Peyer's patch (tissue), 4 donors: ENCODE measurements around the gene CDKAL1.

Experiments used
- POLR2A ChIP-seq, 2 donors: fragments of 450-650 bp; IDR thresholded peaks; one replicate each; pipeline ENCODE4 v1.5.1; 2017; ENCODE audit warnings: antibody characterized with exemption in 2 of 2, mild to moderate bottlenecking in 2 of 2, moderate library complexity in 2 of 2
- TF ChIP-seq, protein P1 (sequence below), 6 experiments: fragments of 450-650 bp in 4 of 6; fragments of 200-600 bp in 2 of 6; sonication (generic) in 1 of 6; IDR thresholded peaks; one replicate each; pipeline ENCODE4 v1.5.1; 2017 to 2019; ENCODE audit warnings: antibody characterized with exemption in 6 of 6, mild to moderate bottlenecking in 3 of 6, moderate library complexity in 1 of 6

DNA sequence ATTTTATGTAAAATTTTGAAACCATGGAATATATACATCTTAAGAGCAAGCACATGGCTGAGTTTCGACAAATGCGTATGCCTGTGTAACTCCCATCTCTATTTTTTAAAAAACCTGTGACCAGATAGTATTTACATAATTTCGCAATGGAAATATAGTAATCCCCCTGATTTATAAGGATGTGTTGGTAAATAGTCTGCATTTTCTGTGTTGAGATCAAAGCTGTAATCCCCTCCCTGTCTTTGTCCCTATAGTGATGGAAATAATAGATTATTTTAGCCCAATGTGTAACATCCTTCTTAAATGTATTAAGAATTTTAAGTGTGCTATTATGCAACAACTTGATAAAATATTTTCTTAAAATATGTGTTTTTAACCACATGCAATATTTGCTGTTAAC, 267.3 kb downstream of the CDKAL1 start:
- TF ChIP-seq, protein P1, sequence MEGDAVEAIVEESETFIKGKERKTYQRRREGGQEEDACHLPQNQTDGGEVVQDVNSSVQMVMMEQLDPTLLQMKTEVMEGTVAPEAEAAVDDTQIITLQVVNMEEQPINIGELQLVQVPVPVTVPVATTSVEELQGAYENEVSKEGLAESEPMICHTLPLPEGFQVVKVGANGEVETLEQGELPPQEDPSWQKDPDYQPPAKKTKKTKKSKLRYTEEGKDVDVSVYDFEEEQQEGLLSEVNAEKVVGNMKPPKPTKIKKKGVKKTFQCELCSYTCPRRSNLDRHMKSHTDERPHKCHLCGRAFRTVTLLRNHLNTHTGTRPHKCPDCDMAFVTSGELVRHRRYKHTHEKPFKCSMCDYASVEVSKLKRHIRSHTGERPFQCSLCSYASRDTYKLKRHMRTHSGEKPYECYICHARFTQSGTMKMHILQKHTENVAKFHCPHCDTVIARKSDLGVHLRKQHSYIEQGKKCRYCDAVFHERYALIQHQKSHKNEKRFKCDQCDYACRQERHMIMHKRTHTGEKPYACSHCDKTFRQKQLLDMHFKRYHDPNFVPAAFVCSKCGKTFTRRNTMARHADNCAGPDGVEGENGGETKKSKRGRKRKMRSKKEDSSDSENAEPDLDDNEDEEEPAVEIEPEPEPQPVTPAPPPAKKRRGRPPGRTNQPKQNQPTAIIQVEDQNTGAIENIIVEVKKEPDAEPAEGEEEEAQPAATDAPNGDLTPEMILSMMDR (IDR thresholded peaks at IDR 0.05) = no peak
- TF ChIP-seq POLR2A (IDR thresholded peaks at IDR 0.05) = no peak
